DOHH2 (cell line): Measurements from ENCODE around the gene CARD11.

ENCODE experiments used
- H3F3A ChIP-seq: fragments of 200-600 bp; sonication (generic), shearing (Covaris generic); 2 replicates; pipeline ENCODE4 v1.6.0; 2016; ENCODE audit warnings: antibody characterized with exemption, mild to moderate bottlenecking; ENCODE audit not compliant: control insufficient read depth, insufficient read depth
- H3K27ac ChIP-seq: fragments of 200-600 bp; sonication (generic); 2 replicates; pipeline ENCODE4 v1.5.1; 2014; ENCODE audit warnings: low read depth, mild to moderate bottlenecking, low read length, moderate library complexity
- H3K27me3 ChIP-seq: fragments of 200-600 bp; sonication (generic); 2 replicates; pipeline ENCODE4 v1.6.1; 2014; ENCODE audit warnings: mild to moderate bottlenecking, low read length, mixed read lengths; ENCODE audit not compliant: control insufficient read depth
- H3K36me3 ChIP-seq: fragments of 200-600 bp; sonication (generic); 2 replicates; pipeline ENCODE4 v1.6.1; 2014; ENCODE audit warnings: mild to moderate bottlenecking, low read length, moderate library complexity, mixed read lengths; ENCODE audit not compliant: control insufficient read depth
- H3K4me1 ChIP-seq: fragments of 200-600 bp; sonication (generic); 2 replicates; pipeline ENCODE4 v1.6.1; 2014; ENCODE audit warnings: mild to moderate bottlenecking, low read length, mixed read lengths; ENCODE audit not compliant: control insufficient read depth
- H3K4me2 ChIP-seq: fragments of 200-600 bp; sonication (generic); 2 replicates; pipeline ENCODE4 v1.6.0; 2014; ENCODE audit warnings: mild to moderate bottlenecking, low read length, moderate library complexity
- H3K4me3 ChIP-seq: fragments of 200-600 bp; sonication (generic); 2 replicates; pipeline ENCODE4 v1.5.1; 2014; ENCODE audit warnings: mild to moderate bottlenecking, low read length, mixed read lengths
- H3K79me2 ChIP-seq: fragments of 200-600 bp; sonication (generic); 2 replicates; pipeline ENCODE4 v1.6.1; 2014; ENCODE audit warnings: mild to moderate bottlenecking, low read length, mixed read lengths; ENCODE audit not compliant: control insufficient read depth
- H3K9me2 ChIP-seq: fragments of 200-600 bp; sonication (generic); replicated peaks from 2 replicates; pipeline ENCODE4 v1.6.1; 2014; ENCODE audit warnings: mild to moderate bottlenecking, low read length, mixed read lengths; ENCODE audit not compliant: control insufficient read depth
- H3K9me3 ChIP-seq: fragments of 200-600 bp; sonication (generic); 2 replicates; pipeline ENCODE4 v1.6.1; 2014; ENCODE audit warnings: antibody characterized with exemption, low read length, mixed read lengths; ENCODE audit not compliant: control insufficient read depth, insufficient read depth
- H4K20me1 ChIP-seq: fragments of 200-600 bp; sonication (generic); 2 replicates; pipeline ENCODE4 v1.6.0; 2014; ENCODE audit warnings: low read depth, mild to moderate bottlenecking, antibody characterized with exemption, low read length, moderate library complexity; ENCODE audit not compliant: control insufficient read depth, insufficient read depth
- EZH2phosphoT487 ChIP-seq: fragments of 200-600 bp; sonication (generic); IDR thresholded peaks from 2 replicates; pipeline ENCODE4 v1.6.1; 2017; ENCODE audit warnings: borderline replicate concordance, mild to moderate bottlenecking, antibody characterized with exemption, low read length, moderate library complexity, mixed read lengths
- TF ChIP-seq, protein P1 (sequence below): fragments of 200-600 bp; sonication (generic); IDR thresholded peaks from one replicate; pipeline ENCODE4 v1.5.1; 2014; ENCODE audit warnings: antibody characterized with exemption, mild to moderate bottlenecking, low read depth, low read length; ENCODE audit not compliant: poor library complexity, severe bottlenecking

CARD11 gene

GRCh38 chr7:2936891-2937580 is 106.6 kb downstream of the CARD11 start:
- no peaks in the 10 kb centered on the region for H3K9me2 ChIP-seq
- no peaks in the 10 kb centered on the region for H3K27me3 ChIP-seq
- TF ChIP-seq EZH2phosphoT487: no peak
- H3F3A ChIP-seq: 0 out of 2 replicates have a peak, but pooled peaks cover 3% of the 10 kb centered on the region
- H3K36me3 ChIP-seq: peaks cover 82% of the 10 kb centered on the region
- H4K20me1 ChIP-seq: no peaks in the 10 kb centered on the region
- H3K79me2 ChIP-seq: no peaks in the 10 kb centered on the region
- peaks cover 17% of the 10 kb centered on the region for H3K4me1 ChIP-seq
- no peak overlapping the region for H3K4me2 ChIP-seq
- no peak overlapping the region for H3K27ac ChIP-seq
- H3K4me3 ChIP-seq: no peak overlapping the region
- no peaks in the 10 kb centered on the region for H3K9me3 ChIP-seq

GRCh38 chr7:2936301-2936700 is 107.4 kb downstream of the CARD11 start:
- TF ChIP-seq EZH2phosphoT487: no peak
- TF ChIP-seq, protein P1, sequence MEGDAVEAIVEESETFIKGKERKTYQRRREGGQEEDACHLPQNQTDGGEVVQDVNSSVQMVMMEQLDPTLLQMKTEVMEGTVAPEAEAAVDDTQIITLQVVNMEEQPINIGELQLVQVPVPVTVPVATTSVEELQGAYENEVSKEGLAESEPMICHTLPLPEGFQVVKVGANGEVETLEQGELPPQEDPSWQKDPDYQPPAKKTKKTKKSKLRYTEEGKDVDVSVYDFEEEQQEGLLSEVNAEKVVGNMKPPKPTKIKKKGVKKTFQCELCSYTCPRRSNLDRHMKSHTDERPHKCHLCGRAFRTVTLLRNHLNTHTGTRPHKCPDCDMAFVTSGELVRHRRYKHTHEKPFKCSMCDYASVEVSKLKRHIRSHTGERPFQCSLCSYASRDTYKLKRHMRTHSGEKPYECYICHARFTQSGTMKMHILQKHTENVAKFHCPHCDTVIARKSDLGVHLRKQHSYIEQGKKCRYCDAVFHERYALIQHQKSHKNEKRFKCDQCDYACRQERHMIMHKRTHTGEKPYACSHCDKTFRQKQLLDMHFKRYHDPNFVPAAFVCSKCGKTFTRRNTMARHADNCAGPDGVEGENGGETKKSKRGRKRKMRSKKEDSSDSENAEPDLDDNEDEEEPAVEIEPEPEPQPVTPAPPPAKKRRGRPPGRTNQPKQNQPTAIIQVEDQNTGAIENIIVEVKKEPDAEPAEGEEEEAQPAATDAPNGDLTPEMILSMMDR: no peak
- Histone ChIP-seq H3K79me2 (no peaks in the 10 kb centered on the region), H4K20me1 (no peaks in the 10 kb centered on the region), H3K4me2 (no peak overlapping the region), H3K9me2 (no peaks in the 10 kb centered on the region), H3K36me3 (peaks cover 80% of the 10 kb centered on the region), H3K4me3 (no peak overlapping the region), H3K9me3 (no peaks in the 10 kb centered on the region), H3K27ac (no peak overlapping the region), H3K27me3 (no peaks in the 10 kb centered on the region), H3F3A (0 out of 2 replicates have a peak, but pooled peaks cover 3% of the 10 kb centered on the region), H3K4me1 (peaks cover 11% of the 10 kb centered on the region)

DNA sequence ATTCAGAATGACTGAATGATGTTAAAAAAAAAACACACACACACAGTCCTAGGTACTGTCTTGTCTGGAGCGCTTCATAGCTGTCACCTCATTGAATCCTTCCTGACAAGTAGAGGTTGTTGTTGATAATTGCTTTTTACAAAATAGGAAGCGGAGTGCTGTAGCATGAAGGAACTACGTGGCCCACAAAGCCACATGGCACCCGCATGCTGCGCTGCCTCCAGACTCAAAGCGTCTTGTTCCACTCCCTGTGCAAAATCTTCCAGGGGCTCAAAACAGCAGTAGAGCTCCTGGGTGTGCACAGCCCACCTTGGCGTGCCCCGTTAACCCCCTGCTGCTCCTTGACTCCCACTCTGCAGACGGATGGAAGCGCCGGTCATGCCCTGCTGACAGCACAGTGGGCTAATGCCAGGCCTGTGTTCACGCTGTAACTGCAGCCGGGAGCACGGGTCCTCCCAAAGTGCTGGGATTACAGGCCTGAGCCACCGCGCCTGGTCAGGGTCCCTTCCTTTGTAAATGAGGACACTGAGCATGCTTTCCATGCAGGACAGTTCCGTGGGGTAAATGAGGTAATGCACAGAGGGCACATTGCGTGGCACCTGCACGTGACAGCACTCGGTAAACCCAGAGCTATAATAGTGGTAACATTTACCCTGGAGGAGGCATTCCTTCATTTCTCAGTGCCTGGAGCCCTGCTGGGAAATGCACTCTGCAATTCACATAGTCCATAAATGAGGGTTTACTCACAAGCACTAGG is 108.5 kb downstream of the CARD11 start:
- no peaks in the 10 kb centered on the region for H3K79me2 ChIP-seq
- TF ChIP-seq, protein P1: no peak
- no peak for TF ChIP-seq EZH2phosphoT487
- H3K4me2 ChIP-seq: no peak overlapping the region
- no peaks in the 10 kb centered on the region for H3K9me3 ChIP-seq
- peaks cover 77% of the 10 kb centered on the region for H3K36me3 ChIP-seq
- no peak overlapping the region for H3K4me3 ChIP-seq
- no peaks in the 10 kb centered on the region for H3K9me2 ChIP-seq
- H3K4me1 ChIP-seq: no peaks in the 10 kb centered on the region
- no peak overlapping the region for H3K27ac ChIP-seq
- H3K27me3 ChIP-seq: no peaks in the 10 kb centered on the region
- no peaks in the 10 kb centered on the region for H3F3A ChIP-seq
- H4K20me1 ChIP-seq: no peaks in the 10 kb centered on the region

DNA sequence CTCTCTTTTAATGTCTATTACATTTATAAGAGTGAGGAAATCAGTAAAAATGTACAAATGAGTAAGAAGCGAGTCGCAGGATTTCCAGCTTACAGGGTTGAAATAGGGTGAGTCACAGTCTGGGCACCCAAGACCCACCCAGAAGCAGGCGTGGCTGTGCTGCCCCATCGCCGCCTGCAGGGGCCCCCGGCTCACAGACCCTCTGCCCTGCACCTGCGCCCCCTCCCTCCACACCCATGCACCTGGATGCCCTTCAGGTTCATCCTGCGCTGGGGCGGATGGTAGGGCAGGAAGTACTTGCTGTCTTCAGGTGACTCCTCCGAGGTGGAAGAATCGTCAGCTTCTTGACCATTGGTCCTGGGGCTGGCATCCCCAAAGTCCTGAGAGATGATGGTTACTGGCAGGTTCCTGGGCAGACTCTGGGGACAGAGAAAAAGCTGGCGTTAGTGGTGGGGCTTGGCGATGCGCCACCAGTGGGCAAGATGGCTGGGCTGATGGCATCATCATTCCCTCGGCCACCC is 109.4 kb downstream of the CARD11 start:
- Histone ChIP-seq H3K4me2 (no peak overlapping the region), H3K9me3 (no peaks in the 10 kb centered on the region), H3K27ac (no peak overlapping the region), H4K20me1 (no peaks in the 10 kb centered on the region), H3K4me1 (no peaks in the 10 kb centered on the region), H3K4me3 (no peak overlapping the region), H3K27me3 (no peaks in the 10 kb centered on the region), H3K79me2 (no peaks in the 10 kb centered on the region), H3K9me2 (no peaks in the 10 kb centered on the region), H3K36me3 (peaks cover 71% of the 10 kb centered on the region), H3F3A (no peaks in the 10 kb centered on the region)
- TF ChIP-seq, protein P1: peak; percentile 13
- no peak for TF ChIP-seq EZH2phosphoT487
